SH-SY5Y (cell line): ENCODE measurements around the gene HSD17B1.

Experiments
- GATA2 ChIP-seq: IDR thresholded peaks from 2 replicates; pipeline ENCODE4 v1.6.1; 2011; ENCODE audit warnings: mild to moderate bottlenecking, low read depth, low read length
- GATA3 ChIP-seq: IDR thresholded peaks from 2 replicates; pipeline ENCODE4 v1.6.1; 2011; ENCODE audit warnings: low read depth, mild to moderate bottlenecking, low read length, moderate library complexity

DNA sequence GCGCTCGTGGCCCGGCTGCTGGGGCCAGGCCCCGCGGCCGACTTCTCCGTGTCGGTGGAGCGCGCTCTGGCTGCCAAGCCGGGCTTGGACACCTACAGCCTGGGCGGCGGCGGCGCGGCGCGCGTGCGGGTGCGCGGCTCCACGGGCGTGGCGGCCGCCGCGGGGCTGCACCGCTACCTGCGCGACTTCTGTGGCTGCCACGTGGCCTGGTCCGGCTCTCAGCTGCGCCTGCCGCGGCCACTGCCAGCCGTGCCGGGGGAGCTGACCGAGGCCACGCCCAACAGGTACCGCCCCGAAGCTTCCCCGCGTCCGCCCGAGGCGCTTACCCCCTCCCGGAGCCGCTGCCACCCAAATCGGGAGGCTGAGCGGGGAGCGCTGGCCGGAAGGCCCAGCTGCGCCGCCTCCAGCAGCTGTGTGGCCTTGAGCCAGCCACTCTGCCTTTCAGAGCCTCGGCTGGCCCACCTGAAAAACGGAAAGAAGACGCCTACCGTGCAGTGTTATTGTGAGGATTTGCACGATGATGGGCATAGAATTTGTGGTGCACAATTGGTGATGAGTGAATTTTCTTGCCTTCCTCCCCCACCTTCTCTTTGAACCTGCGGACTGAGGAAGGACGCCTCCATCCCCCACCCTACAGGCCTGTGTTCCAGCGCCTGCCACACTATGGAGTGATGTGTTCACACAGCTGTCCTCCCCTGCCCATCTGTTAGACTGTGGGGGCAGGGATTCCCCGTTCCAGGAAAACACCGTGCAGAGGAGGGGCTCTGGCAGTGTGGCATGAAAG, 16.2 kb upstream of the HSD17B1 start:
- TF ChIP-seq GATA3 = no peak
- no peak for TF ChIP-seq GATA2
